Embryonic facial prominence (tissue), 1 donor: ENCODE results near the gene UBASH3A.

Experiments used
- DNase-seq: peaks from one replicate; pipeline ENCODE4 v3.0.0-alpha.2; 2016; ENCODE audit errors: extremely low spot score

UBASH3A gene

GRCh38 chr21:42451941-42452340, 48.2 kb downstream of the UBASH3A start:
- DNase-seq: no peak

- DNase-seq: no peak
Observed at GRCh38 chr21:42452401-42453223, 48.9 kb downstream of the UBASH3A start.

GRCh38 chr21:42453224-42453985, 49.7 kb downstream of the UBASH3A start:
- DNase-seq: no peak

- no peak for DNase-seq
Observed at GRCh38 chr21:42453986-42454570, 50.4 kb downstream of the UBASH3A start.

GRCh38 chr21:42454786-42455185, 51.1 kb downstream of the UBASH3A start:
- DNase-seq: no peak

GRCh38 chr21:42455196-42455595, 51.5 kb downstream of the UBASH3A start:
- no peak for DNase-seq

- DNase-seq: no peak
Observed at GRCh38 chr21:42455754-42456440, 52.2 kb downstream of the UBASH3A start.

- no peak for DNase-seq
Observed at GRCh38 chr21:42456457-42456856, 52.8 kb downstream of the UBASH3A start.

- no peak for DNase-seq
Observed at GRCh38 chr21:42459082-42459460, 55.4 kb downstream of the UBASH3A start.

- no peak for DNase-seq
Observed at GRCh38 chr21:42459546-42460215, 56.0 kb downstream of the UBASH3A start.

- no peak for DNase-seq
Observed at GRCh38 chr21:42460391-42461184, 56.9 kb downstream of the UBASH3A start.

- no peak for DNase-seq
Observed at GRCh38 chr21:42461185-42461520, 57.5 kb downstream of the UBASH3A start.

- no peak for DNase-seq
Observed at GRCh38 chr21:42461881-42462877, 58.5 kb downstream of the UBASH3A start.

- no peak for DNase-seq
Observed at GRCh38 chr21:42463861-42464515, 60.3 kb downstream of the UBASH3A start.

- DNase-seq: no peak
Observed at GRCh38 chr21:42465008-42465802, 61.5 kb downstream of the UBASH3A start.

- no peak for DNase-seq
Observed at GRCh38 chr21:42465803-42466127, 62.1 kb downstream of the UBASH3A start.

GRCh38 chr21:42466700-42467099, 63.0 kb downstream of the UBASH3A start:
- DNase-seq: no peak
